Body of pancreas (tissue), 4 donors: ENCODE measurements around the gene CLCF1. TPM values are rescaled to one million over a fixed set of nuclear protein-coding genes. Genes with fewer than 3 reads are reported as not detected.

ENCODE experiments used
- ATAC-seq: fragments of 150-250 bp; one replicate; pipeline ENCODE4 v1.9.1; 2016
- DNase-seq, 4 donors: peaks; one replicate each; pipeline ENCODE4 v3.0.0-alpha.2; 2019
- H3K27ac ChIP-seq, 4 donors: fragments of 200-600 bp; sonication (generic); 1 replicate in 3 of 4; 2 replicates in 1 of 4; pipeline versions ENCODE4 v1.5.1 to v1.6.1; 2016 to 2019; ENCODE audit warnings: mild to moderate bottlenecking in 1 of 4, mixed read lengths in 1 of 4, moderate library complexity in 1 of 4
- H3K27me3 ChIP-seq, 2 donors: fragments of 200-600 bp; sonication (generic); one replicate each; pipeline ENCODE4 v1.6.0; 2016; ENCODE audit warnings: mild to moderate bottlenecking in 1 of 2
- H3K36me3 ChIP-seq, 2 donors: fragments of 200-600 bp; sonication (generic); replicated peaks in 1 of 2; 2 replicates each; pipeline ENCODE4 v1.5.1; 2016; ENCODE audit warnings: low read depth in 2 of 2; ENCODE audit not compliant: insufficient read depth in 1 of 2
- H3K4me1 ChIP-seq: fragments of 200-600 bp; sonication (generic); one replicate; pipeline ENCODE4 v1.6.0; 2016
- H3K4me3 ChIP-seq, 2 donors: fragments of 200-600 bp; sonication (generic); 1 replicate in 1 of 2; 2 replicates in 1 of 2; pipeline ENCODE4 v1.5.1; 2016 to 2019
- H3K9me3 ChIP-seq, 3 donors: fragments of 200-600 bp; sonication (generic); 1 replicate in 2 of 3; 2 replicates in 1 of 3; pipeline ENCODE4 v1.5.1; 2016
- CTCF ChIP-seq, 7 experiments: fragments of 450-650 bp in 4 of 7; fragments of 200-600 bp in 3 of 7; sonication (generic) in 3 of 7; IDR thresholded peaks; one replicate each; pipeline ENCODE4 v1.5.1; 2016 to 2019; ENCODE audit warnings: antibody characterized with exemption in 7 of 7
- POLR2A ChIP-seq, 3 donors: fragments of 450-650 bp; IDR thresholded peaks; one replicate each; pipeline ENCODE4 v1.6.1; 2016; ENCODE audit warnings: antibody characterized with exemption in 3 of 3, mild to moderate bottlenecking in 2 of 3
- WGBS, 2 donors: methylation state at CpG; one replicate each; pipeline ENCODE4 v1.1.5; 2017; 5-methylcytosine and 5-hydroxymethylcytosine counted together
- intact Hi-C: fragments of 100-400 bp; cut with DNase I; formaldehyde crosslinking; loops from one replicate; pipeline ENCODE4 v1.15.1; 2023
- total RNA-seq, 2 donors: library from RNA; depleted of rRNA; stranded (reverse); fragments of >200 nt; gene quantifications; one replicate each; pipeline ENCODE4 v1.1.0, GENCODE V29; 2016

CLCF1 gene
- total RNA-seq, 2 donors from 2014 or later: 2.3 to 14.5 TPM

GRCh38 chr11:67369275-67369674 is 4.1 kb downstream of the CLCF1 start:
- Histone ChIP-seq H3K36me3 (no peaks in the 10 kb centered on the region), H3K4me1 (peaks cover 46% of the 10 kb centered on the region), H3K9me3 (no peaks in the 10 kb centered on the region), H3K27ac (no peak overlapping the region), H3K4me3 (no peak overlapping the region), H3K27me3 (no peaks in the 10 kb centered on the region)
- 83 to 91% methylated on average over 8 of the region's 8 CpGs for WGBS, 2 donors
- no peak for DNase-seq
- no peak for ATAC-seq
- intact Hi-C loops: no loop called here
- TF ChIP-seq CTCF (IDR thresholded peaks at IDR 0.05) (no peak), POLR2A (IDR thresholded peaks at IDR 0.05) (no peak)

GRCh38 chr11:67368621-67369020 is 4.8 kb downstream of the CLCF1 start:
- no peak overlapping the region for H3K27ac ChIP-seq
- intact Hi-C loops: no loop called here
- DNase-seq: no peak
- no peaks in the 10 kb centered on the region for H3K9me3 ChIP-seq
- H3K4me1 ChIP-seq: peaks cover 40% of the 10 kb centered on the region
- TF ChIP-seq CTCF (IDR thresholded peaks at IDR 0.05) (no peak), POLR2A (IDR thresholded peaks at IDR 0.05) (no peak)
- ATAC-seq: no peak
- no peak overlapping the region for H3K4me3 ChIP-seq
- H3K27me3 ChIP-seq: no peaks in the 10 kb centered on the region
- H3K36me3 ChIP-seq: no peaks in the 10 kb centered on the region
- WGBS, 2 donors: 76 to 77% methylated on average over 3 of the region's 3 CpGs

GRCh38 chr11:67367761-67368227 is 5.6 kb downstream of the CLCF1 start:
- H3K9me3 ChIP-seq: no peaks in the 10 kb centered on the region
- DNase-seq: no peak
- no peak overlapping the region for H3K4me3 ChIP-seq
- no peak for ATAC-seq
- H3K27me3 ChIP-seq: no peaks in the 10 kb centered on the region
- intact Hi-C loops: no loop called here
- no peaks in the 10 kb centered on the region for H3K36me3 ChIP-seq
- peaks cover 35% of the 10 kb centered on the region for H3K4me1 ChIP-seq
- WGBS, 2 donors: 59 to 64% methylated on average over 7 of the region's 7 CpGs
- no peak overlapping the region for H3K27ac ChIP-seq
- TF ChIP-seq CTCF (IDR thresholded peaks at IDR 0.05): no peak

- TF ChIP-seq POLR2A (IDR thresholded peaks at IDR 0.05): no peak
- TF ChIP-seq CTCF (IDR thresholded peaks at IDR 0.05): no peak
- ATAC-seq (no peak), DNase-seq (no peak)
- 64 to 77% methylated on average over 9 to 25 of the region's 25 CpGs for WGBS, 2 donors
- no peak overlapping the region for H3K4me3 ChIP-seq
- H3K9me3 ChIP-seq: no peaks in the 10 kb centered on the region
- no peaks in the 10 kb centered on the region for H3K36me3 ChIP-seq
- H3K27me3 ChIP-seq: no peaks in the 10 kb centered on the region
- H3K27ac ChIP-seq: peak overlapping the region in 1 of 4 donors; percentile 9
- peaks cover 34% of the 10 kb centered on the region for H3K4me1 ChIP-seq
- intact Hi-C loops: no loop called here
These were observed 6.2 kb downstream of the CLCF1 start for GRCh38 chr11:67366961-67367760.

GRCh38 chr11:67366546-67366945 is 6.9 kb downstream of the CLCF1 start:
- no peak for DNase-seq
- Histone ChIP-seq H3K27me3 (no peaks in the 10 kb centered on the region), H3K9me3 (no peaks in the 10 kb centered on the region), H3K4me1 (peaks cover 28% of the 10 kb centered on the region), H3K27ac (peak overlapping the region in 1 of 4 donors; percentile 9), H3K4me3 (no peak overlapping the region), H3K36me3 (no peaks in the 10 kb centered on the region)
- intact Hi-C loops: no loop called here
- TF ChIP-seq POLR2A (IDR thresholded peaks at IDR 0.05): no peak
- no peak for TF ChIP-seq CTCF (IDR thresholded peaks at IDR 0.05)
- WGBS, 2 donors: 62 to 65% methylated on average over 8 of the region's 8 CpGs
- no peak for ATAC-seq
